ENCODE measurements around the gene APBB2.
"Not testable (repeated sequence)": the region's sequence is repeated elsewhere in the genome, so short reads cannot be mapped to it uniquely, and the experiment has no call there.

Gene APBB2

DNA sequence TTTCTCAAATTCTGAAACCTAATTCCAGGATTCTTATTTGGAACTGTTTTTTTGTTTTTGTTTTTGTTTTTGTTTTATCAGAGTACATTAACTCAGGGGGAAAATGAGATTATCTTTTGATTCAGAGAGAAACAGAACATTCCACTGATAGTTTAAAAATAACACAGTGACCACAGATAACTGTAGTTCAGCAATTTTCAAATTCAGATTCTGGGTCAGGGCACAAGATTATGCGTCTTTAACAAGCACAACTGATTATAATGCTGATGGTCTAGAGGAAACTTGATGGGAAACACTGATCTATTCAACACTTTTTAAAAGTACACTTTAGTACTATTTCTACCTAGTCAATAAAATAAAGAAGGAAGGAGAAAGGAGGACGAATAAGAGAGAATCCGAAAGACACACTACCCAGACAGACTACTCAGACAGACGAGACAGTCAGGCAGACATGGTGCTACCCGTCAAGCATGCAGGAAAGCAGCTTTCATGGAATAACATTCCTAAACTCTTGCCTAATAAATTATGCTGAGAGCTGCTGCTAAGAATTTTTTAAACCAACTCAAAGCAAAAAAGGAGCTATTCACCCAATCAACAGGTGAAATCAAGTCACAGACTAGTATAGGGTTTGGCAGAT is 59.0 kb downstream of the APBB2 start:
- no peak overlapping the region for H3K4me3 ChIP-seq (ENCODE audit: low read length)
- H3K9me3 ChIP-seq (ENCODE audit: low read length): peaks cover 5% of the 10 kb centered on the region
- H2AFZ ChIP-seq (ENCODE audit: low read depth, low read length): no peak overlapping the region
- no peaks in the 10 kb centered on the region for H3K4me1 ChIP-seq (ENCODE audit: insufficient read depth, low read length)
- H3K36me3 ChIP-seq (ENCODE audit: insufficient read depth, low read length): no peaks in the 10 kb centered on the region
- H3K27me3 ChIP-seq (ENCODE audit: insufficient read depth, low read length): peaks cover 7% of the 10 kb centered on the region

DNA sequence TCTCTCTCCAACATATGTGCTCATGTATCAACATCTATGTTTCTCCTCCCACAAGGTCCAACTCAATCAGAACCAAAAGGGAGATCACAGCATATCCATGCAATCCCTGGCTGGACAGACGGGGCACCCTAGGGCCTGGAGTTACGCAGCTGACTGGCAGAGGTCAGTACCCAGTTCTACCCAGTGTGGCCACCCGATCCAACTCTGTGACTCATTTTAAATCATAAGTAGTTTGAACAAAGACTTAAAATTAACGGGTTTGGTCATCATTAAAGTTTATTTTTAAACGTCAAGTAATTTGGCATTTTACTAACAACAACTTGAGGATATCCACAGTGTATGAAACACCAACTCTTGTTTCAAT is 59.5 kb downstream of the APBB2 start:
- H3K4me3 ChIP-seq (ENCODE audit: low read length): no peak overlapping the region

DNA sequence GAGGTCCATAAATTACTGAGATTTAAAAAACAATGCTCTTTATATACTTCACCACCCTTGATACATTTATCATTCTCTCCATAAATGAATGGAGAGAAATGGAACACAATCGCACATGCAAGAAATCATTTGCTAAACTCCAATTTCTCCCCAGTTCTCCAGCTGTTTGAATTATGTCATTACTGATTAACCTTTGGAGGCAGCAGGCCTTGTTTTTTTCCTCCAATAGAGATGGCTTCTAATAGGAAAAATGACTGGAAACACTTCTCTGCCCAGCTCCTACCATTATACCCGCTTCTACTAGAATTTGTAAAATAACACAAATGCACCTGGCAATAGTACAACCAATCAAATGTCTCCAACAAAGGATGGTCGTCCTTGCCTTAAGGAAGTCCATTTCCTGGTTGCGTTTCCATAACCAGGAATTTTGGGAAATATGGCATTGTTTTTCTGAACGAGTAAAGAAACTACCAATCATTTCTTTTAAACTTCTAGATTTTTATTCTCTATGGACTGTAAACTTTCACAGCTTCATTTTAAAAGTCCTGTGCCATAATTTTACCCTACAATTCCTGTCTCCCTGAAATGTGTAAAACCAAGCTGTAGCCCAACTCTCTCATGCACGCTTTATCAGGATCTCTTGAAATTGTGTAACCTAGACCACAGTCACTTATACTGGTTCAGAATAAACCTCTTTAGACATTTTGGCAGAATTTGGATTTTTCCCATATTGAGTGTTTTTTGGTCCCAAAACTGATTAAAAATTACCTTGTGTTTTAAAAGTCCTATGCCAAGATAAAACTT is 60.1 kb downstream of the APBB2 start:
- Histone ChIP-seq H3K4me3 (ENCODE audit: low read length) (no peak overlapping the region), H3K36me3 (ENCODE audit: insufficient read depth, low read length) (no peaks in the 10 kb centered on the region), H3K9me3 (ENCODE audit: low read length) (peaks cover 5% of the 10 kb centered on the region), H3K4me1 (ENCODE audit: insufficient read depth, low read length) (no peaks in the 10 kb centered on the region), H3K27me3 (ENCODE audit: insufficient read depth, low read length) (peaks cover 4% of the 10 kb centered on the region), H2AFZ (ENCODE audit: low read depth, low read length) (no peak overlapping the region)

More for the DNA sequence above, 59.5 kb downstream of the APBB2 start:
- Histone ChIP-seq H3K4me1 (ENCODE audit: insufficient read depth, low read length) (no peaks in the 10 kb centered on the region), H2AFZ (ENCODE audit: low read depth, low read length) (no peak overlapping the region), H3K36me3 (ENCODE audit: insufficient read depth, low read length) (no peaks in the 10 kb centered on the region), H3K9me3 (ENCODE audit: low read length) (peaks cover 5% of the 10 kb centered on the region), H3K27me3 (ENCODE audit: insufficient read depth, low read length) (peaks cover 4% of the 10 kb centered on the region)

DNA sequence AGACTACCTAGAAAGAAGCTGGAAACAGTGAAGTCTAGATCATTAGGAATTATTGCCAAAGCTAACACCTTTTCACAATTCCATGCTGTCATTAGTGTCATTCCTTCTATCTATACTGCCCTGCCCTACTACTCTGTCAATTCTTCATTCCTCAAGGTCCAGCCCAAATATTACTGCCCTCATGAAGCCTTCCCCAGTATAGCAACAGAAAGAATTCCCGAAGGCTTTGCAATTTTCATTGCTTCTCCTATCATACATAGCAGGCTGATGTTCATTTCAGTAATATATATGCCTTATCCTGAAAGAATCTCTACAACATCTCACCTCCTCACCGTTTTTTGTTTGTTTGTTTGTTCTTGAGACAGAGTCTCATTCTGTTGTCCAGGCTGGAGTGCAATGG is 63.9 kb downstream of the APBB2 start:
- Histone ChIP-seq H2AFZ (ENCODE audit: low read depth, low read length) (no peak overlapping the region), H3K9me3 (ENCODE audit: low read length) (no peaks in the 10 kb centered on the region), H3K4me3 (ENCODE audit: low read length) (no peak overlapping the region), H3K4me1 (ENCODE audit: insufficient read depth, low read length) (peaks cover 10% of the 10 kb centered on the region), H3K36me3 (ENCODE audit: insufficient read depth, low read length) (no peaks in the 10 kb centered on the region), H3K27me3 (ENCODE audit: insufficient read depth, low read length) (no peaks in the 10 kb centered on the region)

DNA sequence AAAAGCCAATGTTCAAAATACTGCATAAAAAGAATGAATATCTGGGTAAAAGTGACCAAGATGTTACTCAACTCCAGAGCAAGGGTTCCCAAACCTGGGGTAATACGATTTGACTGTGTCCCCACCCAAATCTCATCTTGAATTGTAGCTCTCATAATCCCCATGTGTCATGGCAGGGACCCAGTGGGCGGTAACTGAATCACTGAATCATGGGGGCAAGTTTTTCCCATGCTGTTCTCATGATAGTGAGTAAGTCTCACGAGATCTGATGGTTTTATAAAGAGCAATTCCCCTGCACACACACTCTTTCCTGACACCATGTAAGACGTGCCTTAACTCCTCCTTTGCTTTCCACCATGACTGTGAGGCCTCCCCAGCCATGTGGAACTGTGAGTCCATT is 64.8 kb downstream of the APBB2 start:
- not testable (repeated sequence) for H3K9me3 ChIP-seq (ENCODE audit: low read length)

DNA sequence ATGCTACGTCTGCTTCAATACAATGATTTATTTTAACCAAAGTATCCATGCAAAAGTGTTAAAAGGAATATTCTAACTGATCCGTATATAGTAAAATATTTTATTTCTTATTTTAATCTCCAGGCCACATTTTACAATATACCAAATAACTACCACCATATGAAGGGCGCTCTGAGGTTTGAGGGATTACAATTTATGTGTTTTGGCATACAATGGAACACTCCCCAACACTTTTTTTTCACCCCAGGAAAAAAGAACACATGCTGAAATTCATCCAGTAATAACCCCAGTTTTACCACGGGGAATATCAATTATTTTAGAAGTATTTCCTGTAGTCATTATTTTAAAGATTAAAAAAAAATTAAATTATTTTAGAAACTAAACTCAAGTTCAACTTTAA is 65.4 kb downstream of the APBB2 start:
- no peaks in the 10 kb centered on the region for H3K9me3 ChIP-seq (ENCODE audit: low read length)
- H3K4me1 ChIP-seq (ENCODE audit: insufficient read depth, low read length): peaks cover 12% of the 10 kb centered on the region
- no peak overlapping the region for H3K4me3 ChIP-seq (ENCODE audit: low read length)
- no peaks in the 10 kb centered on the region for H3K36me3 ChIP-seq (ENCODE audit: insufficient read depth, low read length)
- no peaks in the 10 kb centered on the region for H3K27me3 ChIP-seq (ENCODE audit: insufficient read depth, low read length)
- H2AFZ ChIP-seq (ENCODE audit: low read depth, low read length): no peak overlapping the region

More for the DNA sequence above, 64.8 kb downstream of the APBB2 start:
- H2AFZ ChIP-seq (ENCODE audit: low read depth, low read length); H3K36me3 ChIP-seq (ENCODE audit: insufficient read depth, low read length); H3K27me3 ChIP-seq (ENCODE audit: insufficient read depth, low read length); H3K4me3 ChIP-seq (ENCODE audit: low read length): not testable (repeated sequence)
- peaks cover 12% of the 10 kb centered on the region for H3K4me1 ChIP-seq (ENCODE audit: insufficient read depth, low read length)

DNA sequence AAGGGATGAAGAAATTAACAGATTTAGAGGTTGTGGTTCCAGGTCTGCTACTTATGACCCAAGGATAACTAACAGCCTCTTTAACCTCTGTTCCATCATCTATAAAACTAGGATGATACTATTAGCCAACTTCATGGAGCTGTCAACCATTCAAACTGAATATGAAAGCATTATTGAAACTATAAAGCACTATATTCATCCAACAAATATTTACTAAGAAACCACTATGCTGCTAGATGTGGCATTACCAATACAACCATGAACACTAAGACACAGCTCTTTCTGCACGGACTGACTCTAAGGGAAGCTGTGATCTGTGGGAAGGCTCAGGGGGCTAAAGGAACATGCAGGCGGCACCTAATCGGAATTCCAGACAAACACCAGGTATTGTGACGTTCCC is 66.0 kb downstream of the APBB2 start:
- Histone ChIP-seq H3K36me3 (ENCODE audit: insufficient read depth, low read length) (no peaks in the 10 kb centered on the region), H3K27me3 (ENCODE audit: insufficient read depth, low read length) (no peaks in the 10 kb centered on the region), H3K4me3 (ENCODE audit: low read length) (no peak overlapping the region), H2AFZ (ENCODE audit: low read depth, low read length) (no peak overlapping the region), H3K9me3 (ENCODE audit: low read length) (no peaks in the 10 kb centered on the region), H3K4me1 (ENCODE audit: insufficient read depth, low read length) (peaks cover 12% of the 10 kb centered on the region)

DNA sequence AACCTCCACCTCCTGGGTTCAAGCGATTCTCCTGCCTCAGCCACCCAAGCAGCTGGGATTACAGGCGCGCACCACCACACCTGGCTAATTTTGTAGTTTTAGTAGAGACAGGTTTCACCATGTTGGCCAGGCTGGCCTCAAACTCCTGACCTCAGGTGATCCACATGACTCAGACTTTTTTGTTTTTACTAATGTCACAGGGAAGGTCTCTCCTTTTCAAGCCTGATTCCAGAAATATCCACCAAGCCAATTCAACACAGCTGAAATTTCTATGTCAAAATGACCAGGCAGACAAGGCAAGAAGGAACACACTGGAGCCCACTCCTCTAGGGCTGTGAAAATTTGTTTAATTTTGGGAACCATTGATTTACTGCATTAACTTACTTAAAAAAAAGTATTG is 66.8 kb downstream of the APBB2 start:
- not testable (repeated sequence) for H3K4me3 ChIP-seq (ENCODE audit: low read length); H3K36me3 ChIP-seq (ENCODE audit: insufficient read depth, low read length); H3K9me3 ChIP-seq (ENCODE audit: low read length); H3K27me3 ChIP-seq (ENCODE audit: insufficient read depth, low read length); H2AFZ ChIP-seq (ENCODE audit: low read depth, low read length)
- peaks cover 12% of the 10 kb centered on the region for H3K4me1 ChIP-seq (ENCODE audit: insufficient read depth, low read length)

DNA sequence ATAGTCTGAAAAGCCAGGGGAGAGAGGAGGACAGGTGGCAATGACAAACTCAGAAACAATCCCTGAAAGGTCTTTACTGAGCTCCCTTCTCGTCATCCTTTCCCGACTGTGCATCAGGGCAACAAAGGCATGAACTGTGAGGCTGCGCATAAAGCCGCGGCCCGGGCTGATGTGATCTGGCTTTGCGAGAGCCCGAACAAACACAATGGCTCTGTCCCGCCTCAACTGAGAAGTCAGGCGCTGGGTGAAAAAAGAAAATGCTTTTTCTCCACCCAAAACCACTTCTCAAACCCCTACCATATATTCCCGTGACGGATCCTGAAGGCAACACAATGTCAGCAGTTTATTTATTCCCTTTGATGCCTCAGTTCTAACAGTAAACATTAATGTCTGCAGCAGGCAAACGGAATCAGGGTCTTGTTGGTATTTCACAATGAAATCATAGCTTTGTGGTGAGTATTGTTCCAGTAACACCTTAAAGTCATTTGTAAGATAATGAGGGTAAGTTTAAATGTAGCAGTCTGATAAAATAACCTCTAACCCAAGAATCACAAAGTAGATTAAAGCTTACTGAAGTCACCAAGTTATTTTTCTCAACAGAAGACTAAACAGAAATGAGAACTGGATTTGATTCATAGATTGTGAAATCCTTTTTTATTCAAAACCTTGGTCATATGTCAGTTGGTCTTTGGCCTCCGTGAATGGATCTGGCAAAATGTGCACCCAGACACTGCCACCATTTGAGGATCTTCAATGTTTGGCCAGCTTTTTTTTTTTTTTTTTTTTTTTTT is 67.4 kb downstream of the APBB2 start:
- Histone ChIP-seq H3K4me1 (ENCODE audit: insufficient read depth, low read length) (peaks cover 12% of the 10 kb centered on the region), H3K36me3 (ENCODE audit: insufficient read depth, low read length) (no peaks in the 10 kb centered on the region), H3K4me3 (ENCODE audit: low read length) (peak overlapping the region; percentile 23)

DNA sequence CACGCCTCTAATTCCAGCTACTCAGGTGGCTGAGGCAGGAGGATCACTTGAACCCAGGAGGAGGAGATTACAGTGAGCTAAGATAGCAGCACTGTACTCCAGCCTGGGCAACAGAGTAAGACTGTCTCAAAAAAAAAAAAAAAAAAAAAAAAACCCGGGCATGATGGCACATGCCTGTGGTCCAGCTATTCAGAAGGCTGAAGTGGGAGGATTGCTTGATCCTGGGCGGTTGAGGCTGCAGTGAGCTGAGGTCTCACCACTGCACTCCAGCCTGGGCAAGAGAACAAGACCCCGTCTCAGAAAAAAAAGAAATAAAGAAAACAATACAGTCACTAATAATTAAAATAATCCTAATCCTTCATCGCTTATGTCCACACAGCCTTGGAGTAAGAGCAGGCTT is 68.1 kb downstream of the APBB2 start:
- Histone ChIP-seq H2AFZ (ENCODE audit: low read depth, low read length) (peak overlapping the region; percentile 87), H3K9me3 (ENCODE audit: low read length) (no peaks in the 10 kb centered on the region), H3K4me3 (ENCODE audit: low read length) (no peak overlapping the region), H3K4me1 (ENCODE audit: insufficient read depth, low read length) (peaks cover 12% of the 10 kb centered on the region), H3K27me3 (ENCODE audit: insufficient read depth, low read length) (no peaks in the 10 kb centered on the region), H3K36me3 (ENCODE audit: insufficient read depth, low read length) (no peaks in the 10 kb centered on the region)

More for the DNA sequence above, 67.4 kb downstream of the APBB2 start:
- Histone ChIP-seq H3K9me3 (ENCODE audit: low read length) (no peaks in the 10 kb centered on the region), H3K27me3 (ENCODE audit: insufficient read depth, low read length) (no peaks in the 10 kb centered on the region), H2AFZ (ENCODE audit: low read depth, low read length) (peak overlapping the region; percentile 87)

DNA sequence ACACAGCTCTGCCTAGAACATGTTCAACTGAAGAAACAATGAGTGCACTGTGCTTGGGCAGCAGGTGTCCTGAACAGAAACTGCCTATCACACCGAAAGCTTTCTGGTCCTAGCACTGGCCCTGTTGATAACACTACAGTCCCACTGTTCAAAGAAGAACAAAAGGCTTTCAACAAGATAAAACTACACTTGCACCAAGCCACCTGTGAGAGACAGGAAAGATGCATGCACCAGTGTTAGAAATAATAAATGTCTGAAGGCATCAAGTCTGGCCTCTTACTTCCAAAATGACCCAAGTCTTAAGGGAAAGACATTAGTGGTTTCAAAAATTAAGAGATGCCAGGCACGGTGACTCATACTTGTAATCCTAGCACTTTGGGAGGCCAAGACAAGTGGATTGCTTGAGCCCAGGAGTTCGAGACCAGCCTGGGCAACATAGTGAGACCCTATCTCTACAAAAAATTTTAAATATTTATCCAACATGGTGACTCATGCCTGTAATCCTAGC is 68.7 kb downstream of the APBB2 start:
- Histone ChIP-seq H3K27me3 (ENCODE audit: insufficient read depth, low read length) (no peaks in the 10 kb centered on the region), H2AFZ (ENCODE audit: low read depth, low read length) (no peak overlapping the region), H3K4me1 (ENCODE audit: insufficient read depth, low read length) (peaks cover 12% of the 10 kb centered on the region), H3K4me3 (ENCODE audit: low read length) (no peak overlapping the region), H3K9me3 (ENCODE audit: low read length) (no peaks in the 10 kb centered on the region), H3K36me3 (ENCODE audit: insufficient read depth, low read length) (no peaks in the 10 kb centered on the region)

DNA sequence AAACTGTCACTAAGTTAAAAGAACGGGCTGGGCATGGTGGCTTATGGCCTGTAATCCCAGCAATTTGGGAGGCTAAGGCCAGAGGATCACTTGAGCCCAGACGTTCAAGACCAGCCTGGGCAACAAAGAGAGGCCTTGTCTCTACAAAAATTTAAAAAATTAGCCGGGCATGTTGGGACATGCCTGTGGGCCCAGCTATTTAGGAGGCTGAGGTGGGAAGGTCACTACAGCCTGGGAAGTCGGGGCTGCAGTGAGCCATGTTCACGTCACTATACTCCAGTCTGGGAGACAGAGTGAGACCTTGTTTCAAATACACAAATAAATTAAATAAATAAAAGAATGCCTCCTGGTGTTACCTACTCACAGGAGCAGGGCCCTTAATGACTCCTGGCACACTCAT is 69.5 kb downstream of the APBB2 start:
- Histone ChIP-seq H3K4me3 (ENCODE audit: low read length) (no peak overlapping the region), H3K9me3 (ENCODE audit: low read length) (no peaks in the 10 kb centered on the region), H2AFZ (ENCODE audit: low read depth, low read length) (no peak overlapping the region), H3K4me1 (ENCODE audit: insufficient read depth, low read length) (peaks cover 12% of the 10 kb centered on the region), H3K27me3 (ENCODE audit: insufficient read depth, low read length) (no peaks in the 10 kb centered on the region), H3K36me3 (ENCODE audit: insufficient read depth, low read length) (no peaks in the 10 kb centered on the region)

DNA sequence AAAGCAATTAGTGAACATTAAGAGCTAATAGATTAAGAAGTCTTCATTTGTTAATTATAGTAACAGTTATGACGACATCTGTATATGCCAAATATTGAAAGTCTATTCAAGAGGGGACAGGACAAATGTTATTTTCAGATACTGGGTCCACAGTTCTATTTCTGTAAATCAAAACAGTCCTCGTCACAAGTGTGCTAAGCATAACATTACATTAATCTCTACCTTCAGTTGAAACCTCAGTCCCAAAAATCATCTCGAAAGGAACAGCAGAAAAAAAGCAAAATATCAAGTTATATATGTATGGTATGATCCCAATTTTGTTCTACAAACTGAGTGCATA is 70.3 kb downstream of the APBB2 start:
- Histone ChIP-seq H3K9me3 (ENCODE audit: low read length) (no peaks in the 10 kb centered on the region), H2AFZ (ENCODE audit: low read depth, low read length) (no peak overlapping the region), H3K4me3 (ENCODE audit: low read length) (no peak overlapping the region), H3K4me1 (ENCODE audit: insufficient read depth, low read length) (peaks cover 12% of the 10 kb centered on the region), H3K27me3 (ENCODE audit: insufficient read depth, low read length) (no peaks in the 10 kb centered on the region), H3K36me3 (ENCODE audit: insufficient read depth, low read length) (no peaks in the 10 kb centered on the region)
